WTC11 (cell line): ENCODE data around the gene ZNF664. TPM values are rescaled to one million over a fixed set of nuclear protein-coding genes. Genes with fewer than 3 reads are reported as not detected.

Experiments used
- ATAC-seq: fragments of 200-7000 bp; cut with Tn5 transposase; 2 replicates; pipeline ENCODE4 v1.10.0; 2021; ENCODE audit warnings: mild to moderate bottlenecking, moderate library complexity
- CTCF ChIA-PET: fragments of 300-600 bp; sonication (Branson Sonifier 250); formaldehyde crosslinking; loops from one replicate; lab custom pipeline; 2021; ENCODE audit warnings: antibody characterized with exemption; lab: Charles Lee
- POLR2A ChIA-PET: fragments of 350-600 bp; sonication (Branson Sonifier 250); formaldehyde crosslinking; loops from one replicate; lab custom pipeline; 2021; ENCODE audit warnings: antibody characterized with exemption; lab: Charles Lee
- DNase-seq: peaks from one replicate; pipeline ENCODE4 v3.0.0; 2021; ENCODE audit warnings: low spot score
- H3K27ac Mint-ChIP-seq: 2 replicates; pipeline ENCODE4 v1.8.0; 2021; ENCODE audit warnings: mixed read lengths
- H3K27me3 Mint-ChIP-seq: 2 replicates; pipeline ENCODE4 v1.8.0; 2021; ENCODE audit warnings: low read depth, mild to moderate bottlenecking, moderate library complexity, mixed read lengths
- H3K36me3 Mint-ChIP-seq: 2 replicates; pipeline ENCODE4 v1.8.0; 2021; ENCODE audit warnings: mixed read lengths
- H3K4me1 Mint-ChIP-seq: 2 replicates; pipeline ENCODE4 v1.8.0; 2022; ENCODE audit warnings: mixed read lengths
- H3K4me3 Mint-ChIP-seq: 2 replicates; pipeline ENCODE4 v1.8.0; 2021; ENCODE audit warnings: mild to moderate bottlenecking, moderate library complexity, mixed read lengths
- H3K9me3 Mint-ChIP-seq: 2 replicates; pipeline ENCODE4 v1.8.0; 2021; ENCODE audit warnings: mixed read lengths
- CREM ChIP-seq: sonication (generic); formaldehyde crosslinking; IDR thresholded peaks from 2 replicates; pipeline ENCODE4 v1.8.1; 2022; ENCODE audit warnings: mild to moderate bottlenecking, missing genetic modification reagents, moderate library complexity
- ELF4 ChIP-seq: sonication (generic); formaldehyde crosslinking; IDR thresholded peaks from 2 replicates; pipeline ENCODE4 v1.8.1; 2022; ENCODE audit warnings: low read depth, mild to moderate bottlenecking, moderate library complexity, missing genetic modification reagents
- EMX1 ChIP-seq: fragments of 250-450 bp; sonication (Bioruptor Pico); IDR thresholded peaks from 2 replicates; pipeline ENCODE4 v1.8.0; 2021; ENCODE audit warnings: mild to moderate bottlenecking
- ESRRA ChIP-seq: sonication (generic); formaldehyde crosslinking; IDR thresholded peaks from 2 replicates; pipeline ENCODE4 v1.8.1; 2022; ENCODE audit warnings: mild to moderate bottlenecking, missing genetic modification reagents, borderline replicate concordance
- FOXP1 ChIP-seq: sonication (generic); formaldehyde crosslinking; IDR thresholded peaks from 2 replicates; pipeline ENCODE4 v1.8.0; 2022; ENCODE audit warnings: missing genetic modification reagents, mild to moderate bottlenecking, moderate library complexity, borderline replicate concordance
- GABPB1 ChIP-seq: sonication (generic); formaldehyde crosslinking; IDR thresholded peaks from 2 replicates; pipeline ENCODE4 v1.8.1; 2023; ENCODE audit warnings: mild to moderate bottlenecking, missing genetic modification reagents
- MXD4 ChIP-seq: fragments of 250-450 bp; sonication (Bioruptor Pico); IDR thresholded peaks from 2 replicates; pipeline ENCODE4 v1.8.0; 2021; ENCODE audit warnings: mild to moderate bottlenecking, moderate library complexity, borderline replicate concordance
- NFATC4 ChIP-seq: fragments of 250-450 bp; sonication (Bioruptor Pico); IDR thresholded peaks from 2 replicates; pipeline ENCODE4 v1.9.0; 2021; ENCODE audit warnings: mild to moderate bottlenecking
- NFYB ChIP-seq: sonication (generic); formaldehyde crosslinking; conservative IDR thresholded peaks from 2 replicates; pipeline ENCODE4 v1.8.0; 2022; ENCODE audit warnings: low read depth, missing genetic modification reagents
- NR2C2 ChIP-seq: sonication (generic); formaldehyde crosslinking; IDR thresholded peaks from 2 replicates; pipeline ENCODE4 v1.8.0; 2022; ENCODE audit warnings: mild to moderate bottlenecking, missing genetic modification reagents
- NR3C1 ChIP-seq: sonication (generic); formaldehyde crosslinking; conservative IDR thresholded peaks from 2 replicates; pipeline ENCODE4 v1.8.1; 2023; ENCODE audit warnings: low read depth, mild to moderate bottlenecking, missing genetic modification reagents
- RORB ChIP-seq: fragments of 250-450 bp; sonication (Bioruptor Pico); IDR thresholded peaks from 2 replicates; pipeline ENCODE4 v1.9.0; 2021; ENCODE audit warnings: mild to moderate bottlenecking
- SMAD4 ChIP-seq: sonication (generic); formaldehyde crosslinking; IDR thresholded peaks from 2 replicates; pipeline ENCODE4 v1.8.0; 2022; ENCODE audit warnings: mild to moderate bottlenecking, missing genetic modification reagents
- SP1 ChIP-seq: sonication (generic); formaldehyde crosslinking; conservative IDR thresholded peaks from 2 replicates; pipeline ENCODE4 v1.8.1; 2022; ENCODE audit warnings: missing genetic modification reagents
- TP53 ChIP-seq: sonication (generic); formaldehyde crosslinking; IDR thresholded peaks from 2 replicates; pipeline ENCODE4 v1.8.1; 2023; ENCODE audit warnings: mild to moderate bottlenecking, missing genetic modification reagents
- ZNF121 ChIP-seq: sonication (generic); formaldehyde crosslinking; IDR thresholded peaks from 2 replicates; pipeline ENCODE4 v1.8.0; 2023; ENCODE audit warnings: missing genetic modification reagents
- ZNF263 ChIP-seq: sonication (generic); formaldehyde crosslinking; IDR thresholded peaks from 2 replicates; pipeline ENCODE4 v1.8.1; 2022; ENCODE audit warnings: low read depth, mild to moderate bottlenecking, moderate library complexity, missing genetic modification reagents
- ZNF423 ChIP-seq: fragments of 250-450 bp; sonication (Bioruptor Pico); IDR thresholded peaks from 2 replicates; pipeline ENCODE4 v2.1.2; 2022; ENCODE audit warnings: mild to moderate bottlenecking, moderate library complexity
- ZNF671 ChIP-seq: fragments of 250-450 bp; sonication (Bioruptor Pico); IDR thresholded peaks from 2 replicates; pipeline ENCODE4 v1.8.0; 2021; ENCODE audit warnings: mild to moderate bottlenecking
- total RNA-seq: library from RNA; stranded (reverse); gene quantifications from 3 replicates; pipeline ENCODE4 v1.2.3, GENCODE V29; 2021
- TF ChIP-seq, protein P1 (sequence below): sonication (generic); formaldehyde crosslinking; IDR thresholded peaks from 2 replicates; pipeline ENCODE4 v1.8.1; 2023; ENCODE audit warnings: mild to moderate bottlenecking, missing genetic modification reagents
- TF ChIP-seq, protein P2 (sequence below): sonication (generic); formaldehyde crosslinking; IDR thresholded peaks from 2 replicates; pipeline ENCODE4 v1.8.1; 2022; ENCODE audit warnings: missing genetic modification reagents, borderline replicate concordance
- TF ChIP-seq, protein P3 (sequence below): sonication (generic); formaldehyde crosslinking; IDR thresholded peaks from 2 replicates; pipeline ENCODE4 v1.8.1; 2022; ENCODE audit warnings: mild to moderate bottlenecking, moderate library complexity, missing genetic modification reagents
- TF ChIP-seq, protein P4 (sequence below): sonication (generic); formaldehyde crosslinking; IDR thresholded peaks from 2 replicates; pipeline ENCODE4 v1.8.0; 2022; ENCODE audit warnings: mild to moderate bottlenecking, missing genetic modification reagents
- TF ChIP-seq, protein P5 (sequence below): fragments of 250-450 bp; sonication (Bioruptor Pico); IDR thresholded peaks from 2 replicates; pipeline ENCODE4 v1.9.0; 2021; ENCODE audit warnings: mild to moderate bottlenecking
- TF ChIP-seq, protein P6 (sequence below): fragments of 250-450 bp; sonication (Bioruptor Pico); IDR thresholded peaks from 2 replicates; pipeline ENCODE4 v1.9.0; 2021; ENCODE audit warnings: mild to moderate bottlenecking

ZNF664 gene
- total RNA-seq, 1 experiment from 2014 or later, result 61.7 TPM

DNA sequence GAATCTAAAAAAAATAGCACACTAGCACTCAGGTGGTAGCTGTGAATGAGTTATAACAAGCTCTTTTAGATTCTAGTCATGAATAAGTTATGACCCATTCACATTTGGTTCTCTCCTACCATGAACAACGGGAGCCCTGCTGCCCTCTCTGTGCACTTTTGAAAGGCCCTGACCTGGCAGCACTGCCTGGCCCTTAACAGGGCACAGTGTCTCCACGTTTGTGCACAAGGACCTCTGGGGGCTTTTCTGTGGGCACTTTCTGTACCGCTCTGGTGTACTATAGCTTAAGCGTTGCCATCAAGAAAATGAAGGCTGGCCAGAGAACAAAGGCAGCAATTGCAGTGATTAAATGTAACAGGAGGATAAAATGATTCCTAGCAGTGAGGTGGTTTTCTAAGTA lies 21.5 kb upstream of the ZNF664 start:
- no peaks in the 10 kb centered on the region for H3K9me3 Mint-ChIP-seq
- ChIA-PET CTCF (no interaction called here), POLR2A (no interaction called here)
- DNase-seq, result no peak
- no peaks in the 10 kb centered on the region for H3K36me3 Mint-ChIP-seq
- H3K27ac Mint-ChIP-seq, result no peak overlapping the region
- ATAC-seq, result no peak
- no peak for TF ChIP-seq NFYB
- H3K27me3 Mint-ChIP-seq, result peaks cover 48% of the 10 kb centered on the region
- H3K4me1 Mint-ChIP-seq, result no peaks in the 10 kb centered on the region
- no peak overlapping the region for H3K4me3 Mint-ChIP-seq

DNA sequence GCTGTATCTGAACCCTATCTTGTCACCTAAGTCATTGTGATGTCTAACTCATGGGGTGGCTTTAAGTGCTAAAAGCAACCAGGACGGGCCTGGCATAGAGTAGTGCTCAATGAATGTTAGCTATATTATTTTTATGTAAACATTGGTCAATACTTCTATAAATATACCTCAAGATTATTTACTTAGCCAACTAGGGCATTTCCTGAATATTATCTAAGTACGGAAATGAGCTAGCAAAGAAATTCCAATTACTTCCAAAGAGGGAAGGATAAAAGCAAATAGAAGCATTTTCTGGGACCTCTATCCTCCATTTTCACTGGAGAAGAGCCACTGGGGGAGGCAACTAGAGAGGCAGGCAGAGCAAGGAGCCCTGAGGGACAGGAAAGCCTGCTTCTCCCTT lies 21.0 kb upstream of the ZNF664 start:
- no peak overlapping the region for H3K4me3 Mint-ChIP-seq
- TF ChIP-seq MXD4 (CRISPR knock-in tag) (no peak), RORB (CRISPR knock-in tag) (no peak), EMX1 (no peak), GABPB1 (CRISPR knock-in tag) (no peak), SP1 (CRISPR knock-in tag) (no peak), ZNF423 (no peak), FOXP1 (CRISPR knock-in tag) (no peak), ESRRA (no peak), ZNF121 (CRISPR knock-in tag) (no peak), NFATC4 (CRISPR knock-in tag) (no peak), NR3C1 (CRISPR knock-in tag) (no peak), ELF4 (CRISPR knock-in tag) (no peak), SMAD4 (no peak), ZNF671 (no peak)
- TF ChIP-seq, protein P1, sequence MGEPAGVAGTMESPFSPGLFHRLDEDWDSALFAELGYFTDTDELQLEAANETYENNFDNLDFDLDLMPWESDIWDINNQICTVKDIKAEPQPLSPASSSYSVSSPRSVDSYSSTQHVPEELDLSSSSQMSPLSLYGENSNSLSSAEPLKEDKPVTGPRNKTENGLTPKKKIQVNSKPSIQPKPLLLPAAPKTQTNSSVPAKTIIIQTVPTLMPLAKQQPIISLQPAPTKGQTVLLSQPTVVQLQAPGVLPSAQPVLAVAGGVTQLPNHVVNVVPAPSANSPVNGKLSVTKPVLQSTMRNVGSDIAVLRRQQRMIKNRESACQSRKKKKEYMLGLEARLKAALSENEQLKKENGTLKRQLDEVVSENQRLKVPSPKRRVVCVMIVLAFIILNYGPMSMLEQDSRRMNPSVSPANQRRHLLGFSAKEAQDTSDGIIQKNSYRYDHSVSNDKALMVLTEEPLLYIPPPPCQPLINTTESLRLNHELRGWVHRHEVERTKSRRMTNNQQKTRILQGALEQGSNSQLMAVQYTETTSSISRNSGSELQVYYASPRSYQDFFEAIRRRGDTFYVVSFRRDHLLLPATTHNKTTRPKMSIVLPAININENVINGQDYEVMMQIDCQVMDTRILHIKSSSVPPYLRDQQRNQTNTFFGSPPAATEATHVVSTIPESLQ (CRISPR knock-in tag), result no peak
- TF ChIP-seq, protein P2, sequence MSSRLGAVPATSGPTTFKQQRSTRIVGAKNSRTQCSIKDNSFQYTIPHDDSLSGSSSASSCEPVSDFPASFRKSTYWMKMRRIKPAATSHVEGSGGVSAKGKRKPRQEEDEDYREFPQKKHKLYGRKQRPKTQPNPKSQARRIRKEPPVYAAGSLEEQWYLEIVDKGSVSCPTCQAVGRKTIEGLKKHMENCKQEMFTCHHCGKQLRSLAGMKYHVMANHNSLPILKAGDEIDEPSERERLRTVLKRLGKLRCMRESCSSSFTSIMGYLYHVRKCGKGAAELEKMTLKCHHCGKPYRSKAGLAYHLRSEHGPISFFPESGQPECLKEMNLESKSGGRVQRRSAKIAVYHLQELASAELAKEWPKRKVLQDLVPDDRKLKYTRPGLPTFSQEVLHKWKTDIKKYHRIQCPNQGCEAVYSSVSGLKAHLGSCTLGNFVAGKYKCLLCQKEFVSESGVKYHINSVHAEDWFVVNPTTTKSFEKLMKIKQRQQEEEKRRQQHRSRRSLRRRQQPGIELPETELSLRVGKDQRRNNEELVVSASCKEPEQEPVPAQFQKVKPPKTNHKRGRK (CRISPR knock-in tag), result no peak
- TF ChIP-seq, protein P3, sequence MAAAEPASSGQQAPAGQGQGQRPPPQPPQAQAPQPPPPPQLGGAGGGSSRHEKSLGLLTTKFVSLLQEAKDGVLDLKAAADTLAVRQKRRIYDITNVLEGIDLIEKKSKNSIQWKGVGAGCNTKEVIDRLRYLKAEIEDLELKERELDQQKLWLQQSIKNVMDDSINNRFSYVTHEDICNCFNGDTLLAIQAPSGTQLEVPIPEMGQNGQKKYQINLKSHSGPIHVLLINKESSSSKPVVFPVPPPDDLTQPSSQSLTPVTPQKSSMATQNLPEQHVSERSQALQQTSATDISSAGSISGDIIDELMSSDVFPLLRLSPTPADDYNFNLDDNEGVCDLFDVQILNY (CRISPR knock-in tag), result no peak
- TF ChIP-seq, all 79 proteins: peak for 0
- POLR2A ChIA-PET, result no interaction called here
- H3K4me1 Mint-ChIP-seq, result no peaks in the 10 kb centered on the region
- H3K9me3 Mint-ChIP-seq, result no peaks in the 10 kb centered on the region
- ATAC-seq (no peak), DNase-seq (no peak)
- CTCF ChIA-PET, result no interaction called here
- H3K27ac Mint-ChIP-seq, result no peak overlapping the region
- peaks cover 54% of the 10 kb centered on the region for H3K27me3 Mint-ChIP-seq
- H3K36me3 Mint-ChIP-seq, result no peaks in the 10 kb centered on the region

DNA sequence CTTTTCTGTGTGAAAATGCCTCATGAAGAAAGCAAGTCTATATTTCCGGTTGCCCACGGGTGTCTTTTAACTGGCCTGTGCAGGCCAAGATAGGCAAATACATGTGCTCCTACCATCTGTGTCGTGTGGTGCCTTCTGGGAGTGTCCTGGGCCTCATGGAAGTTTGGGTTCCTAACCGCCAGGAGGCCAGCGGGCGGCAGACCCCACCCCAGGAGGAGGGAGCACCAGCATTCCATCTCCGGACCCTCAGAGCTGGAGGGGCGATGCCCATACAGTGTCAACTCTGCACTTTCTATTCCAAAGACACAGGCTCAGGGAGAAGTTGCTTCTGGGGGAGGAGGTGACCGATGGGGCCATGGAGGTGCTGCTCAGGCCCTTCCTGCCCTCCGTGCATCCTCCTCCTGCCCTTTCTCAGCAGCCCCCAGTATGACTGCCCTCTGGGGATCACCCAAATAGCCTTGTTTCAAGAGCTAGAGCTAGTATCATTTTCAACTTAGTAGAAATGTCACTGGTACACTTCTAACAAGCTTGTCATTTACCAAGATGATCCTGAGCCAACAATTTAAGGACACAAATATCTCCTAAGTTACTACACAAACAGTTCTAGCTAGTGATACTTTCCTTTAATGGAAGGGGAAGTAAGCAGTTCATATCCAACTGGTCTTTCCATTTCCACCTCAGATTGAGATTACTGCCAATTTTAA lies 18.2 kb upstream of the ZNF664 start:
- Mint-ChIP-seq H3K36me3 (no peaks in the 10 kb centered on the region), H3K27ac (no peak overlapping the region), H3K27me3 (peaks cover 73% of the 10 kb centered on the region), H3K9me3 (no peaks in the 10 kb centered on the region), H3K4me3 (no peak overlapping the region), H3K4me1 (no peaks in the 10 kb centered on the region)
- ATAC-seq (no peak), DNase-seq (no peak)
- POLR2A ChIA-PET, result no interaction called here
- CTCF ChIA-PET, result interaction anchor here (0.6 to 2.4 kb wide), 3 partner anchors 9 to 143 kb away, joined by 3 to 5 read pairs (median 5); no protein-coding TSS in a partner anchor
- TF ChIP-seq, protein P4, sequence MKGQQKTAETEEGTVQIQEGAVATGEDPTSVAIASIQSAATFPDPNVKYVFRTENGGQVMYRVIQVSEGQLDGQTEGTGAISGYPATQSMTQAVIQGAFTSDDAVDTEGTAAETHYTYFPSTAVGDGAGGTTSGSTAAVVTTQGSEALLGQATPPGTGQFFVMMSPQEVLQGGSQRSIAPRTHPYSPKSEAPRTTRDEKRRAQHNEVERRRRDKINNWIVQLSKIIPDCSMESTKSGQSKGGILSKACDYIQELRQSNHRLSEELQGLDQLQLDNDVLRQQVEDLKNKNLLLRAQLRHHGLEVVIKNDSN (CRISPR knock-in tag), result no peak
- no peak for TF ChIP-seq ZNF263 (CRISPR knock-in tag)
- no peak for TF ChIP-seq ZNF121 (CRISPR knock-in tag)
- TF ChIP-seq TP53 (CRISPR knock-in tag), result no peak
- TF ChIP-seq CREM, result no peak
- TF ChIP-seq, protein P5, sequence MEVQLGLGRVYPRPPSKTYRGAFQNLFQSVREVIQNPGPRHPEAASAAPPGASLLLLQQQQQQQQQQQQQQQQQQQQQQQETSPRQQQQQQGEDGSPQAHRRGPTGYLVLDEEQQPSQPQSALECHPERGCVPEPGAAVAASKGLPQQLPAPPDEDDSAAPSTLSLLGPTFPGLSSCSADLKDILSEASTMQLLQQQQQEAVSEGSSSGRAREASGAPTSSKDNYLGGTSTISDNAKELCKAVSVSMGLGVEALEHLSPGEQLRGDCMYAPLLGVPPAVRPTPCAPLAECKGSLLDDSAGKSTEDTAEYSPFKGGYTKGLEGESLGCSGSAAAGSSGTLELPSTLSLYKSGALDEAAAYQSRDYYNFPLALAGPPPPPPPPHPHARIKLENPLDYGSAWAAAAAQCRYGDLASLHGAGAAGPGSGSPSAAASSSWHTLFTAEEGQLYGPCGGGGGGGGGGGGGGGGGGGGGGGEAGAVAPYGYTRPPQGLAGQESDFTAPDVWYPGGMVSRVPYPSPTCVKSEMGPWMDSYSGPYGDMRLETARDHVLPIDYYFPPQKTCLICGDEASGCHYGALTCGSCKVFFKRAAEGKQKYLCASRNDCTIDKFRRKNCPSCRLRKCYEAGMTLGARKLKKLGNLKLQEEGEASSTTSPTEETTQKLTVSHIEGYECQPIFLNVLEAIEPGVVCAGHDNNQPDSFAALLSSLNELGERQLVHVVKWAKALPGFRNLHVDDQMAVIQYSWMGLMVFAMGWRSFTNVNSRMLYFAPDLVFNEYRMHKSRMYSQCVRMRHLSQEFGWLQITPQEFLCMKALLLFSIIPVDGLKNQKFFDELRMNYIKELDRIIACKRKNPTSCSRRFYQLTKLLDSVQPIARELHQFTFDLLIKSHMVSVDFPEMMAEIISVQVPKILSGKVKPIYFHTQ (CRISPR knock-in tag), result no peak
- TF ChIP-seq, protein P6, sequence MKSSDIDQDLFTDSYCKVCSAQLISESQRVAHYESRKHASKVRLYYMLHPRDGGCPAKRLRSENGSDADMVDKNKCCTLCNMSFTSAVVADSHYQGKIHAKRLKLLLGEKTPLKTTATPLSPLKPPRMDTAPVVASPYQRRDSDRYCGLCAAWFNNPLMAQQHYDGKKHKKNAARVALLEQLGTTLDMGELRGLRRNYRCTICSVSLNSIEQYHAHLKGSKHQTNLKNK (CRISPR knock-in tag), result no peak
- TF ChIP-seq NR2C2 (CRISPR knock-in tag), result no peak
